Thyroid gland (tissue), 4 donors: ENCODE data around the gene NAV3.

Experiments used
- CTCF ChIP-seq, 6 experiments: fragments of 200-600 bp in 3 of 6; fragments of 450-650 bp in 3 of 6; sonication (generic) in 3 of 6; IDR thresholded peaks; one replicate each; pipeline ENCODE4 v1.5.1; 2016 to 2019; ENCODE audit warnings: antibody characterized with exemption in 6 of 6, mild to moderate bottlenecking in 2 of 6, inconsistent platforms in 1 of 6, moderate library complexity in 1 of 6
- POLR2A ChIP-seq, 2 donors: fragments of 450-650 bp; IDR thresholded peaks; one replicate each; pipeline ENCODE4 v1.6.1; 2017; ENCODE audit warnings: antibody characterized with exemption in 2 of 2, mild to moderate bottlenecking in 2 of 2, moderate library complexity in 1 of 2

GRCh38 chr12:78005094-78005492 is 174.4 kb downstream of the NAV3 start:
- no peak for TF ChIP-seq CTCF (IDR thresholded peaks at IDR 0.05)
- no peak for TF ChIP-seq POLR2A (IDR thresholded peaks at IDR 0.05)
